Stimulated activated CD4-positive, alpha-beta T cell treated with anti-CD3 and anti-CD28 coated beads, Interleukin-4, amount 100 ng/mL, for 24 hours (primary cell): ENCODE results near the gene LRRTM3.

Experiments
- DNase-seq: peaks from one replicate; pipeline ENCODE4 v3.0.0-alpha.2; 2020

The LRRTM3 gene

GRCh38 chr10:67036808-67037207 lies 111.0 kb downstream of the LRRTM3 start:
- DNase-seq, result no peak

DNA sequence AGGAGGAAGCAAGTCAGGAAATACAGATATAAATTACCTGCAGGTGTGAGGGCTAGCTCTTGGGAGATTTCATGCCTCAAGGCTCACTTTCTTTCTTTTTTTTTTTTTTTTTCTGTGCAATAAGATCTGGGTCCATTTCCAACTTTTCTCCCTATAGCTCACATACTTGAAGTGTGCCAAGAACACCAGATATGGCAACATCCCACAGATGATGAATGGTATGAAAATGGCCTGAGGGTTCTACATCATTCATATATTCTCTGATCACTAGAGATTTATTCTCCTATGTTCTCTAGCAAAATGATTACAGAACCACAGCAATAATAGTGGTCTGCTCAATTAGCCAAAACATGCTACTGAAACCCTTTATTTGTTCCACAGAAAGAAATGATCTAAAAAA lies 117.2 kb downstream of the LRRTM3 start:
- no peak for DNase-seq

DNA sequence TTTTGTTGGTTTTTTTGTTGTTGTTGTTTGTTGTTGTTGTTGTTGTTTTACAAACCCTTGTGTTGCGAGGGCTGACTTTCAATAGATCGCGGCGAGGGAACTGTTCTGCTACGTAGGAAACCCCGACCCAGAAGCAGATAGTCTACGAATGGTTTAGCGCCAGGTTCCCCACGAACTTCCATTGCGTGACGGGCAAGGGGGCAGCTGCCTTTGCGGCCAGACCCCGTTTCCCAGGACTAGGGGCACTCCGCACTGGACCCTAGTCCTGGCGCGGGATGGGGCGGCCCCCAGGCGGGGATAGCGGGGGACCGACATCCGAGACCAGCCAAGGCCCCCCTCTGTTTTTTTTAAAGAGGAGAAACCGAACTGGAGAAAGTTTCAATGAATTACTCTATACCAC lies 119.6 kb downstream of the LRRTM3 start:
- no peak for DNase-seq

GRCh38 chr10:67046507-67046906 lies 120.7 kb downstream of the LRRTM3 start:
- no peak for DNase-seq

DNA sequence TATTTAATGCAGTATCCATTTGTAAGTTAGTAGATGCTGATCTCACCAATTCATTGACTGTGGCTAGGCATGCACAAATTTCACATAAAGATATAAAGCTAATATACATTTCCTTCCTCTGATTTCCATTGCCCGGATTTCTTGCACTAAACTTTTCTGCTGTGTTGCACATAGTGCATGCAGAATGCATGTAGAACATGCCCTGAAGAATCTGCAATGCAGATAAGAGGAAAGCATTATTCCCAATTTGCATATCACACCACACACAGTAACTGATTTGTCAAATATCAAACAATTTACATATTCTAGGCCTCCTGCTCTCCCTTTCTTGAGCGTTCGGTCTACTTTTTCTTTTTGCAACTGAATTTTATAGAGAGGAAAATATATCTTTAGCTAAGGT lies 124.2 kb downstream of the LRRTM3 start:
- DNase-seq, result no peak

- no peak for DNase-seq
Measured at GRCh38 chr10:67050415-67050814, 124.6 kb downstream of the LRRTM3 start.

DNA sequence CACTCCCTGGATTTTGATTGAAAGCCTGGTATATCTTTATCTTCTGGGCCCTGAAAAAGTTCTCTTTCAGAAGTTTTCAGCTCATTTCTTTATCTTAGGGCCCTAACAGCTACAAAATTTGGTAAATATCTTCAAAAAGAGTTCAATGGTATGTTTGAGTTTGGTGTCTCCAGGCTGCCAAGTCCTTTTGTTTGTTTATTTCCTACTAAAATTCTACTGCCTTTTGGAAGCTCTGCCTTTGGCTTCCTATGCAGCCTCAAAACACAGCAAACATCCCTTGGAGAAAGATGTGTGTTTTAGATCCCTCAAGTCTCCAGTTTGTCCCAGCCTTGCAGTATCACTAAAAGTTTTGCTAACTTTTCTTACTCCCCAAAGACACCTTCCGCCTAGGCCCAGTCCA lies 146.8 kb downstream of the LRRTM3 start:
- DNase-seq, result no peak

- DNase-seq, result no peak
Measured at GRCh38 chr10:67075491-67075971, 149.7 kb downstream of the LRRTM3 start.

- DNase-seq, result no peak
Measured at GRCh38 chr10:67076144-67076543, 150.3 kb downstream of the LRRTM3 start.

GRCh38 chr10:67077376-67077775 lies 151.5 kb downstream of the LRRTM3 start:
- no peak for DNase-seq

GRCh38 chr10:67079126-67079525 lies 153.3 kb downstream of the LRRTM3 start:
- DNase-seq, result no peak

DNA sequence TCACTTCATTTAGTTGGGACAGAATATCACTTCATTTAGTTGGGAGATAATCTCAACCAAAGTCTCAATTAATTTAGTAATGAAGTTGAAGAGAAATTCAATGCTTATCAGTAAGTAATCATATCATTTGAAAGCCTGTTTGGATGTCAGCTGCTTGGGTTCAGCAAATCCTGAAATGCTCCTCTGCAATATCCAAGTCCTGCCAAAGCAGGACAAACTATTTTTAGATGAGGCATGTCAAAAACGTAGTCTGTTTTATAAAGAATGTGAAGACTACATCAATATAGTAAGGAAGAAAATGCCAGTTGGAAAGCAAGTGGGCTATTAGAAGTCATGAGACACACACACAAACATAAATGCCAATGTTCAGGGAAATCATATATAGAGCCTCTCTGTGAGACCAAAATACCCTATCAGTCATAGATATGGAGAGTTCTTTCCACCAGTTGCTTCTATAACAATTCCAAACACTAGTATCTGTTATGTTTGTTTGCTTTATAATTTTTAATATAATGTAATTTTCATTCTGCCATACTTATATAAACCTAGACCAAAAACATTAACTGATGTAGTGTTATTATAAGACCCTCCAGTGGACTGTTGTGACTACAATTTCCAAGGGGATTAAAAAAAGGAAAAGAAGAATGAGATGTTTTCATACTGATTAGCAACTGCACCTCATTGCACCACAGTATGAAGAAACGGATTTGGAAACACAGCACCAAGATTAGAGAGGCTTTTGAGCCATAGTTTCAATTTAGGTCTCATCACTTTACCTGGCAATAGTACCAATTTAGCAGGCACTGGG lies 160.7 kb downstream of the LRRTM3 start:
- DNase-seq, result no peak

GRCh38 chr10:67087135-67087425 lies 161.2 kb downstream of the LRRTM3 start:
- DNase-seq, result no peak

DNA sequence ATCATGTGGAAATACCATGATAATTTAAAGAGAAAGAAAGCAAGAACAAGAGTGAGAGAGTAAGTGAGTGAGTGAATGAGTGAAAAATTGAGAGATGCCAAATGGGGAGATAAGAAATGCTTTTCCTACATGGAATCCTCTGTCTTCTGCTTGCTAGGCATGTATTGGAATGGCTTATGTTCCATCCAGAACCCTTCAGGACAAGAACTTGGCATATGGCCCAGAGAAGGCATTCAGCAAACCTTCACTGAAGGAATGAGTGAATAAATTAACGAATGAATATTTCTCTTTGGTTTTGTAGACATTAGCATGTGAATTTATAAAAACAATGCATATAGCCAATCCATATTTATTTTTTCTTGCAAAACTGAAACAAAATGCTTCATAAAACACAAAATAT lies 162.2 kb downstream of the LRRTM3 start:
- no peak for DNase-seq

DNA sequence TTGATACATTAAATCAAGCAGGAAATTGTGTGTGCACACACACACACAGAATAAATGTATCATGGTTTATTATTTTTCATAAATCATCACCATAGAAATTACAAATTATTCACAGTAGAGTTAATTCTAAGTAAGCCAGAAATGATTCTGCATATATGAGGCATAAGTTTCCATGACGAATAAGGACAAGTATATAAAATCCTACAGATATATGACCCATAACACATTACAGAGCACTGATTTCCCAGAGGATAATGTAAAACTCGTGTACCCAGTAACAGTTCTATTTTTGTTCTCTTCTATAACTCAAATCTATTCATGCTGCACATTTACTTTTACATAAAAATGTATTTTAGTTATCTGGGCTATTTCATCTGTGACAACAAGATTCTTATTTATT lies 169.7 kb downstream of the LRRTM3 start:
- no peak for DNase-seq

DNA sequence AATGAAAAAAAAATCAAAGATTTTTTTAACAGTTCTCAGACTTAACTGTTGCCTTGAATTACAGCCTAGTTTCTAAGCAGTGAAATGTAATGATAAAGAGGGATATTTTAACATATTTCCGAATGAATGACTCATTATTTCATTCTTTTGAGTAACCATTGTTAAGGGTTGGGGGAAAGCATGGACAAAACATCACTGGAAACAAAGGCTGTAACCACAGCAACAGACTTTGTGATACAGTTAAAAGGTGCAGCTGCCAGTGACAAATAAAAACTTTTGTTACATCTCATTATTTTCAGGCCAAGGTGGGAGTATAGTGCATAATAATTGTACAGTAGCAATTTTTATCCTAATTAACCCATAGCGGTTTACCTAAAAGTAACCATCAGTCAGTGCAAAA lies 172.6 kb downstream of the LRRTM3 start:
- no peak for DNase-seq

DNA sequence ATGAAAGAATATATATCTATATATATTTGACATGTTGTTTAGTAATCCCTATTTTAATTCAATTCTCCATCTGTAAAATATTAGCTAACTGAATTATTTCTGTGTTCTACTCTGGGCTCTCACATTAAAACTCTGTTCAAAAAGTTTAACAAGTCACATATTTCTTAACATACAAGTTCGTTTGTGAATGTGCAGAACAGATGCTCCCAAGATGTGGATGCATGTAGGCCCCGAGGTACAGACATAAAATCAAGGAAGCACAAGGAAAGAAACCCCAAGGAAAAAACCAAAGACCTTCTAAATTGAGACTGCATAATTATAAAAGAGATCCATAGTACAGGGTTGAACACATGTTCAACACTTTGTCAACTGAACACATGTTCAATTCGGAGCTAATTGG lies 175.1 kb downstream of the LRRTM3 start:
- no peak for DNase-seq

DNA sequence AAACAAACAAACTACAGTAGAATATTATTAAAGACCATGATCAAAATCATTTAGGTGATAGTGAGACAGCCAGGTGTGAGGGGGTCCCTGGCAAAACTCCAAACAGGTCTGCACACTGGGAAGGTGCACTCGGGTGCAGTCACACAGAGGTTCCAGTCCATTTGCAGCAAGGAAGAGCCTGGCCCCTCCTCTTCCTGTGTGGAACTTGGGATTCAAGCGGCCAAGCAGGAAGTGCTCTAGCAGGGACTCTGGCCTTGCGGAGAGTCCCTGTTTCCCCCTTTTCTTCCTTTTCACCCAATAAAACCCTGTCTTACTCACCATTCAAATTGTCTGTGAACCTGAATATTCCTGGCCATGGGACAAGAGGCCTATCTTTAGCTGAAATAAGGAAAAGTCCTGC lies 181.8 kb downstream of the LRRTM3 start:
- DNase-seq, result no peak

- DNase-seq, result no peak
Measured at GRCh38 chr10:67110286-67110685, 184.4 kb downstream of the LRRTM3 start.

- no peak for DNase-seq
Measured at GRCh38 chr10:67112765-67113164, 186.9 kb downstream of the LRRTM3 start.

DNA sequence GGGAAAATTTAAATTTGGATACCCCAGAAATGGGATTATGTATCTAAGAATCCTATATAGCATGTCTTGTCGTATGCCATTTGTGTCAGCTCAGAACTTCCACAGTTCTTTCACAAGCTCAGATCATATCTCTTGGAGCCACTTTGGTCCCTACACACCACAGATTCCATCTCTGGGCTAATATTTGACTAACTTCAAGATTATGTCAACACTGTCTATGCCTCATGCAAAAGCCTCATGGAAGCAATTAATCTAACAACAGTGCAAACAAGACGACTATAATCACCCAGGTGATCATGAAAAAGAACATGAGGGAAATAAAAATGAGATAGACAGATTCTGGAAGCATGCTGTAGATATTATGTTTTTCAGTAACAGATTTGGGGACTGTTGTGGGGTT lies 189.1 kb downstream of the LRRTM3 start:
- no peak for DNase-seq

DNA sequence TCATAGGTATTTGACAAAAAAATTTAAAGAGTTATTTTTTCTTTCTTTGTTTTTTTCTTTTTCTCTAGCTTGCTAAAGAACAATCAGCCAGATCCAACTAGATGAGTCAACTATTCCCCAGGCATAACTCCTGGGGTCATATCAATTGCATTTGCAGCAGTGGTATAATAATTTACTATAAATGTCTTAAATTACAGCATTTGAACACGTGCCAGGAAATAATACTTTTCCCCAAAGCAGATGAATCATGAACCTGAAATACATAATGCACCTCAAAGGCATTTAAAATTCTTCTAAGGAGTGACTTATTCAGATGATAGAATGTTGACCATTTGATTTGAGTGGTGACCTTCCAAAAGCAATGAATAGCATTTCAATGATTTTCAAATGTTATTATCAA lies 190.1 kb downstream of the LRRTM3 start:
- no peak for DNase-seq

GRCh38 chr10:67119651-67120050 lies 193.8 kb downstream of the LRRTM3 start:
- no peak for DNase-seq

DNA sequence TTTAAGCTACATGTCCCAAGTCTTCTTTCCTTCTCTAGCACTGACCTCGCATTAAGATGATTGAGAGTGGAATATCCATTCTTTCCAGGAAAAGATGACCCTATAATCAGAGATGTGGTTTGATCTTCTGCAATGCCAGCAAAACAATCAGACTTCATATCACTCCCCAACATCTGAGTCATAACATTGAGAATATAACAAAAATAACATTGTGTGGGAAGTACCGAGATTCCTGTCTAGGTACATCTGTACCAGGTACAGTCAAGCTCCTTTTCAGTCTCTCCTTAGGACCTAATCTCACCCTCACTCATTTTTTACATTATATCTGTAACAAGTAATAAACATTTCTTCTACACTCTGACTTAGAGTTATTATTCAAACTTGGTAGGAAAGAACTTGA lies 201.6 kb downstream of the LRRTM3 start:
- DNase-seq, result no peak

DNA sequence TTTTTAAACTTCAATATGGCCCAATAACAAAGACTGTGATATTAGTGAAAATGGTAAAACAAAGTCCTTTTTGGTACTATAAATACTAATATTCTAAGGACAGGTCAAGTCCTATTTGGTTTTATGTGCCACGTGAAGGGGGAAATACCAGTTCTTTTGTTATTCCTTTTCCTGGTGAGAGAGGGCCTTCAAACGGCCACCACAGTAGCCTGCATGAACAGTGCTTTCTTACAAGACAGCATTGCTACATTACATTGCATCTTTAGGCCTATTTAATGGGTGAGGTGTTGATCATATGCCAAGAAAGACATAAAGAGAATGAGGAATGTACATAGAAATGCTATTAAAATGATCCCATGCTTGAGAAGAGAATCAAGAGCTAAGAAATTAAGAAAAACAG lies 214.8 kb downstream of the LRRTM3 start:
- no peak for DNase-seq
